Daoy (cell line): ENCODE data around the gene STPG1. TPM values are rescaled to one million over a fixed set of nuclear protein-coding genes. Genes with fewer than 3 reads are reported as not detected.

ENCODE experiments used
- DNase-seq: peaks from one replicate; pipeline ENCODE4 v3.0.0-alpha.2; 2015; ENCODE audit warnings: low read depth
- total RNA-seq: library from RNA; depleted of rRNA; stranded (reverse); fragments of >200 nt; shearing (Covaris generic); gene quantifications from 2 replicates; pipeline ENCODE4 v1.2.3, GENCODE V29; 2014

The STPG1 gene
- total RNA-seq, 1 experiment from 2014 or later = 2.2 TPM

- DNase-seq = no peak
These were observed 40.5 kb downstream of the STPG1 start for GRCh38 chr1:24373044-24373443.

GRCh38 chr1:24369801-24370200 lies 43.8 kb downstream of the STPG1 start:
- DNase-seq = no peak

- DNase-seq = no peak
These were observed 44.4 kb downstream of the STPG1 start for GRCh38 chr1:24369199-24369598.

DNA sequence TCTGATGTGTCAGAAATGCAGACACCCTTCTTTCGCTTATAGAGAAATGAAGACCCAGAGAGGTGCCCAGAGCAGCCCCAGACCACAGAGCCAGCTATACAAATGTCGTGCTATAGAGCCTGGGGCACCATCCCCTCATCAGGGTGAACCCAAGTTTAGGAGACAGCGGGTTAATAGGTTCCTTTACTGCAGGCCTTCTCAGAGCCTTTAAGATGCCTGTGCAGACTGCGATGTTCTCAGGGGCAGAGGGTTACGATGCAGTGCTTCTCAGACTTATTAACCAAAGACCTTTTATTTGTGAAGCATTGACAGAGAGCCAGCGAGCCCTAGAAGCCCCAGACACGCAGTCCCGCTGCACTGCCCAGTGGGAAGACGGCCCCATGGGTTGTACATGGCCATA lies 46.9 kb downstream of the STPG1 start:
- DNase-seq = no peak

- DNase-seq = peak; percentile 89
These were observed 48.5 kb downstream of the STPG1 start for GRCh38 chr1:24364975-24365678.

DNA sequence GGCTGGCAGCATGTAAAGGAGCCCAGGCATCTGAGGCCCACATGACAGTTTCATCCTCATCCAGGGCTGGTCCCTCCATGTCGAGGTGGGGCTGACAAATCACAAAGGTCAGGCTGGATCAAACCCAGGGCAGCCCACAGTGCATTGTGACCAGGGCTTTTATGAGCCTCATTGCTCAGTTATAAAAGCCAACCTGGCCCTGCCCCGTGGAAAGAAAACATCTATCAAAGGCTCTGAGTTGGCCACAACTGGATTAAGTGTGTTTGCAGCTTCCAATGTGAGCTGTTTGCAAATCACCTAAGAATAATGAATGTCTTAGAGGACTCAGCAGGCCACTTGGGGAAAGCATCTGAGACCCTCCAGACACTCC lies 49.0 kb downstream of the STPG1 start:
- DNase-seq = no peak

GRCh38 chr1:24363994-24364393 lies 49.6 kb downstream of the STPG1 start:
- DNase-seq = no peak

DNA sequence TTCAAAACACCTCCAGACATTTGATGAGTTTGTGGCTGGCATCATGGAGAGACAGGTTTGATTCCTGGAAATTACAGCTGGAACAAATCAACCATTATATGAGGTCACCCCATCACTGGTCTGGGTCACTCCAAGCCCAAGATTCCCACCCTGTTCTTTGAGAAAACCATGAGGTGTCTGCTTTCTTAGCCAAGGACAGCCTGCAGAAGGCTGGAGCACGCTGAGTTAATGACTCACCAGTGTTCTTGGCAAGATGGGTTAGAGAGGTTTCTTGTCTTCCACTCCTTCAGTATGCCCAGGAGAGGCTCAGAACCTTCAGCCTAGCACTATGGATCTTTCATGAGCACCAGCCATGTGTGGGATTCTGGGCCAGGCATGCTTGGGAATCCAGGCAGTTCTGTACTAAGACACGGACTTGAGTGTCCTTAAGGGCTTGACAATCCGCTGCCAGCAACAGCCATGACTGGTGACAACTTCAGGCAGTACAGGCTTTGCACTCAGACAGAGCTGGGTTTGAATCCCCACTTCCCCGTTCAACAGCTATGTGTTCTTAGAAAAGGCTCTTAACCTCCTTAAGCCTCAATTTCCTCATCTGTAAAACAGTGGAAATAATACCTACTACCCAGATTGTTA lies 50.5 kb downstream of the STPG1 start:
- DNase-seq = peak; percentile 76

- no peak for DNase-seq
These were observed 51.2 kb downstream of the STPG1 start for GRCh38 chr1:24362396-24362795.

DNA sequence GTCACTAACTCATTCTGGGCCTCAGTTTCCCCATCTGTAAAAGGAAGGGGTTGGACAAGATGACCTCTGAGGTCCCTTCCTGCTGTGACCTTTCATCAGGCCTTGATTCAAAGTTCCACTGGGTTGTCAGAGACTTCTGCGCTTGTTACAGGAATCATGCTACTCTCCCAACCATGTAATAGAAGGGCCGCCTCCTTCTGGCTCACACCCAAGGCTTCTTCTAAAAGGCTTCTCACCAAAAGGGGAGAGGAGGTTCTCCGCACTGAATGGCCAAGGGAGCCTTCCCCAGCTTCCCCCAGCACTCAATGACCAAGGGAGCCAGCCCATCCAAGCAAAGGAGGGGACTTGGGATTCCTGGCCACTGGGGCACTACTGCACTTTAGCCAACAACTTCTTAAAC lies 51.8 kb downstream of the STPG1 start:
- DNase-seq = no peak

- no peak for DNase-seq
These were observed 52.9 kb downstream of the STPG1 start for GRCh38 chr1:24360681-24361080.

DNA sequence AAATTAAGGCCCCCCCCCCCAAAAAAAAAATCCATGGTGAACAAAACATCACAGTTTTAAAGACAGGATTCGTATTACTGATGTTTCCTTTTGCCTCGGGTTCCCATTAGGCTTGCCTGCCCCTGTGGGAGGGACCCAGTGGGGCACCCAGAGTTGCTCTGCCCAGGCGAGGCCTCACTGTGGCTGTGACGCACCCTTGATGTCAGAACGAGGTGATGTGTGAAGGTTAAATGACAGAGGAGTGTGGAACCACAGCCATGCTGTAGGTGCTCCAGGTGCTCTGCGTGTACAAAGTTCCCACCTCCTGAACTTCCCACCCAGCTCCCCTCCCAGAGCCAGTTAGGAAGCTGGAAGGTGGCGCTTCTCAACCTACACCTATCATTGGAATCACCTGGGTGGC lies 56.5 kb downstream of the STPG1 start:
- DNase-seq = no peak

DNA sequence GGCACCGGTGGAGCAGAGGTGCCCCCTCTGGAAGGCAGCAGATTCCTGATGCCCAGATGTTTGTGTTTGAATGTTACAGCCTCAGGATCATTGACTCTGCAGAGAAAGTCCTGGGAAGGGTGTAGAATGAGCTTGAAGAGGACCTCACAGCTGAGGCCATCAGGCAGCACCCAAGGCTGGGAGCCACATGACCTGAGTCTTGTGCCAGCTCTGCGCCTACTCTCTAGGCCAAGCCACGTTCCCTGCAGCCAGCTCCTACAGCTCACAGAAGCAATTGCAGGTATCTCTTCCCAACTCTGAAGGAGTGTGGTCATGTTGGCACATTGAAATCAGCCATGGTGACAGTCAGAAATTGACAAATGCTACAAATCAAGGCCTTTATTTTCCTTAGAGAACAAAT lies 58.1 kb downstream of the STPG1 start:
- no peak for DNase-seq

- no peak for DNase-seq
These were observed 60.2 kb downstream of the STPG1 start for GRCh38 chr1:24353292-24353891.

- peak; percentile 73 for DNase-seq
These were observed 61.5 kb downstream of the STPG1 start for GRCh38 chr1:24351918-24352627.

- no peak for DNase-seq
These were observed 62.3 kb downstream of the STPG1 start for GRCh38 chr1:24351247-24351646.

- DNase-seq = no peak
These were observed 63.7 kb downstream of the STPG1 start for GRCh38 chr1:24349891-24350290.

GRCh38 chr1:24348196-24348595 lies 65.4 kb downstream of the STPG1 start:
- DNase-seq = no peak

DNA sequence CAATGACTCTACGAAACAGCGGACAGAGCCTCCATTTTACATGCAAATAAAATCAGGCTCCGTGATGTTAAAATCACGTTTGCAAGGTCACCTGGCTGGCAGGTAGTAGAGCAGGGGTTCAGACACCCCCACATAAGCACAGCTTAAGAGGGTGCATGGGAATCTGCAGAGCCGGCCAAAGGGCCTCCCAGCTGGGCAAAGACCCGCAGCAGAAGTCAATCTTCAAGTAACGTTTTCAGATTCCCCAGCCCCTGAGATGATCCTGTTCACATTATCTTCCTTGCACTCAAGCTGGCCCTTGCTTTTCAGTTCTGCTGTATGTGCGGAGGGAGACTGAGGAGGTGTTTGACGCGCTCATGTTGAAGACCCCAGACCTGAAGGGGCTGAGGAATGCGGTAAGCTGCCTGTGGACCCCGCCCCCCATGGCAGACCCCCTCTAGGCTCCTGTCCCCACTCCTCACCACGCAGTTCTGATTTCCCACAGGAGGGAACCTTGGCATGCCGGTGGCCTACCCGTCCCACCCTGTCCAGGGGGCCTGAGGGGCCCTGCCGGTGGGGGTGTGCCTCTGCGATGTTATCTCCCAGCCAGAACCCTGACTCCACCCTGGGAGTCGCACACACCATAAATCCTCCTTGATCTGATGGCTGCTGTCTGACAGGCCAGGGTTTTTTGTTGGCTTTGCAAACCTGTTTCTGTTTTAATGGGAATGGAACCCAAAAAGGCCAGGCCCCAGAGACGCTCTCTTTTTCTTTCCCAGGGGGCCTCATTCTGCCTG lies 66.2 kb downstream of the STPG1 start:
- DNase-seq = no peak

- no peak for DNase-seq
These were observed 68.2 kb downstream of the STPG1 start for GRCh38 chr1:24345334-24345733.

- no peak for DNase-seq
These were observed 69.4 kb downstream of the STPG1 start for GRCh38 chr1:24344090-24344742.
